Muscle layer of colon (tissue), 2 donors: ENCODE data around the gene ADCY7.

ENCODE experiments used
- H3K27ac ChIP-seq: one replicate; pipeline ENCODE4 v1.7.0; 2013; ENCODE audit warnings: low read depth, mild to moderate bottlenecking, low read length, moderate library complexity
- H3K27me3 ChIP-seq, 2 donors: one replicate each; pipeline ENCODE4 v1.7.0; 2013; ENCODE audit warnings: low read length in 2 of 2, mild to moderate bottlenecking in 2 of 2; ENCODE audit not compliant: insufficient read depth in 2 of 2, control insufficient read depth in 1 of 2
- H3K36me3 ChIP-seq: one replicate; pipeline ENCODE4 v1.7.0; 2013; ENCODE audit warnings: mild to moderate bottlenecking, low read length; ENCODE audit not compliant: insufficient read depth
- H3K4me1 ChIP-seq: one replicate; pipeline ENCODE4 v1.7.0; 2013; ENCODE audit warnings: mild to moderate bottlenecking, low read length; ENCODE audit not compliant: insufficient read depth
- H3K4me3 ChIP-seq, 2 donors: one replicate each; pipeline ENCODE4 v1.7.0; 2013; ENCODE audit warnings: low read length in 2 of 2, low read depth in 1 of 2, mild to moderate bottlenecking in 1 of 2, moderate library complexity in 1 of 2
- H3K9ac ChIP-seq: one replicate; pipeline ENCODE4 v1.7.0; 2013; ENCODE audit warnings: low read length
- H3K9me3 ChIP-seq: one replicate; pipeline ENCODE4 v1.7.0; 2013; ENCODE audit warnings: mild to moderate bottlenecking, low read length
- donor health status: abdominal sarcoma.
- donor health status: Adenocarcinoma of cecum.

Gene ADCY7

DNA sequence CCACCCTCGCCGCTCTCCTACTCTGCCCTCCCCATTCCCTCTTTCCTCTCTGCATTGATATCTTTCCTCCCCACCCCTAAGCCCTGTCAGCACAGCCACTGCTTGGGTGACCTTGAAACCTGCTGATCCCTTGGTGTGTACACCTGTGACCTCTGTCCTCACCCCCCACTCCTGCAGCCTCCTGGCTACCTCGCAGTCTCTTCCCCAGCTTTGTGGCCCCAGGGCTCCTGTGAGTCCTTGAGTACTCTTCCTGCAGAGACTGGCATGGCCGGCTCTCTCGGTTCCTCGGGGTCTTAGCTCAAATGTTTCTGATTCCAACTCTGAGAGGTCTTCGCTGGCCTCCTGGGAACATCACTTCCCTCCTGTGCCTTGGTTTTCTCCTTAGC is 31.7 kb downstream of the ADCY7 start:
- H3K9ac ChIP-seq: no peak overlapping the region
- no peak overlapping the region for H3K27ac ChIP-seq
- no peak overlapping the region for H3K4me3 ChIP-seq
- H3K36me3 ChIP-seq: peaks cover 4% of the 10 kb centered on the region
- no peaks in the 10 kb centered on the region for H3K27me3 ChIP-seq
- no peaks in the 10 kb centered on the region for H3K4me1 ChIP-seq
- no peaks in the 10 kb centered on the region for H3K9me3 ChIP-seq

DNA sequence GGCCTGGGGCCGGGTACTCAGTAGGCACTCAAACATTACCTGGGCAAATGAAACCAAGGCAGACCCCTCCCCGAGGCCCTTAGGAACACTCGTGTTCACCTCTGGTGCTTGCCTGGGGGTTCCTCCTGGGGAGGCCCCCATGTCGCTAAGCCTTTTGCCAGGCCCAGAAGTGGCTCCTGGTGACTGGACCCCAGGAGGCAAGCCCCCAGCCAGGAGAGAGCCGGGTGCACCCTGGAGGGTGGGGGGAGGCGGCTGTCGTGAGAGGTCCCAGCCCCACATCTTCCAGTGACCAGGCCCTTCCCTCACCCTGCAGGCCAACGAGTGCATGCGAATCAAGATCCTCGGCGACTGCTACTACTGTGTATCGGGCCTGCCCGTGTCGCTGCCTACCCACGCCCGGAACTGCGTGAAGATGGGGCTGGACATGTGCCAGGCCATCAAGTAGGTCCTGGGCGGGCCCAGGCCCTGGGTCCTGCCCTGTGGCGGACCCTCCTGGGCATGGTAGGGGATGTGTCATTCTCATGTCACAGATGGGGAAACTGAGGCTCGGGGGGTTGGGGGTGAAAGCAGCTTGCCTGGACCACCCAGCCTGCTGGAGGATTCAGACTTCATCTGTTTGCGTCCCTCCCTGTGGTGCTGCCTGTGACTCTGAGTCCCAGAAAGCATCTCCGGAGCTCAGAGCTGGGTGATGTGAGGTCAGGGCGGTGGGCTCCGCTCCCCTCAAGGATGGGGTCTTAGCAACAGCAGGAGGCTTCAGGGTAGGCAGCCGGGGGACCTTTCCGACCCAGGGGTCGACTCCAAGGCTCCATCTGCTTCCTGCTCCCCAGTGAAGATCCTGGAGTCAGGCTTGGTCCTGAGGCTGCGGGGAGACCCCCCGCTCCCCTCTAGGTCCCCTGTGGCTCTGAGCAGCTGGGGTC is 32.5 kb downstream of the ADCY7 start:
- Histone ChIP-seq H3K4me1 (no peaks in the 10 kb centered on the region), H3K36me3 (peaks cover 4% of the 10 kb centered on the region), H3K9me3 (no peaks in the 10 kb centered on the region), H3K9ac (no peak overlapping the region), H3K4me3 (no peak overlapping the region), H3K27me3 (no peaks in the 10 kb centered on the region), H3K27ac (no peak overlapping the region)

DNA sequence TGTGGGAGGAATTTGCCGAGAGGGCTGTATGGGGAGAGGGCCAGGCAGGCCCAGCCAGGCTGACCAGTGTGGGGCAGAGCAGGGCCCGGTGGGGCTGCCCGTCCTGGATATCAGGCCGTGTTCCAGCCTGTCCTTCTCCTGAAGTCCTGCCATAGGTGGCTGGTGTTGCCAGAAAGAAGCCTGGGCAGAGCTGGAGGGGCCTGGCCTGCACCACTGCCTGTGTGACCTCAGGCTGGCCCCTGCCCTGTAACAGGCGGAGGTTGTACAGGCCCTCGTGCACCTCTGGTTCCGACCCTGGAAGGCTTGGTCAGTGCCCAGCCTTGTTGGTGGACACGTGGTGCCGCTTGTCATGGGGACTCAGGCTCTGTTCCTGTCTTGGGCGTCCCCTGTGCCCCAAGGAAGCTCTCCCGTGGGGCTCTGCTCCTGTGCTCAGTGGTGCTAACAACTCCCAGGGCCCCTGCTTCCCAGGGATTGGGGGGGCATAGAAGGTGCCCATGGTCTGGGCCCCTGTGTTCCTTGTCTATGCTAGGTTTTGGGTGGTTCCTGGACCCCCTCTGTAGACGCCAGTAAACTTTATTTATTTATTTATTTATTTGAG is 33.3 kb downstream of the ADCY7 start:
- no peaks in the 10 kb centered on the region for H3K27me3 ChIP-seq
- peaks cover 4% of the 10 kb centered on the region for H3K36me3 ChIP-seq
- no peak overlapping the region for H3K4me3 ChIP-seq
- H3K9me3 ChIP-seq: no peaks in the 10 kb centered on the region
- no peaks in the 10 kb centered on the region for H3K4me1 ChIP-seq
- no peak overlapping the region for H3K27ac ChIP-seq
- H3K9ac ChIP-seq: no peak overlapping the region

DNA sequence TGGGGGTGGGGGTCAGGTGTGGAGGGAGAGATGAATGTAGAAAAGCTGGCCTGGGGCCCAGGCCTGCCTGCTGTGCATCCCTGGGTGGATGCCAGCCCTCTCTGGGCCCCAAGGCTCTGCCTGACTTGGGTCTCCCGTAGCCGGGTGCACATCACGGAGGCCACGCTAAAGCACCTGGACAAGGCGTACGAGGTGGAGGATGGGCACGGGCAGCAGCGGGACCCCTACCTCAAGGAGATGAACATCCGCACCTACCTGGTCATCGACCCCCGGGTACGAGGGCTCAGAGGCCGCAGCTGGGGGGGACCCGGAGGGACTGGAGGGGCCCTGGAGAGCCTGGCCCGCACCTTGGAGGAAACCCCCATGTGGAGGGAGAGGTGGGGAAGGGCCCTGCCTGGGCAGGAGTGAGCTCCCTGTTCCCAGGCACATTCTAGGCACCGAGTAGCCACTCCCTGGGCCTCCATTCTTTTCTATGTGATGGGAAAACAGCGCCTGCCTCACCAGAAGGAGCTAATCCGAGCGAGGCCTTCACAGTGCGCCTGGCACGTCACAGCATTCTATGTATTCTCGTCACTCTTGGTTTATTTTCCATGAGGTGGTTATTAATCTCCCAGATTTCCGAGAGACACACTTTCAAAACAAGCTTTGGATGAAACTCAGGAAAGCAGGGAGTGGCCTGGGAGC is 34.7 kb downstream of the ADCY7 start:
- no peak overlapping the region for H3K27ac ChIP-seq
- no peaks in the 10 kb centered on the region for H3K36me3 ChIP-seq
- H3K27me3 ChIP-seq: no peaks in the 10 kb centered on the region
- H3K9me3 ChIP-seq: no peaks in the 10 kb centered on the region
- no peaks in the 10 kb centered on the region for H3K4me1 ChIP-seq
- H3K4me3 ChIP-seq: no peak overlapping the region
- H3K9ac ChIP-seq: no peak overlapping the region

DNA sequence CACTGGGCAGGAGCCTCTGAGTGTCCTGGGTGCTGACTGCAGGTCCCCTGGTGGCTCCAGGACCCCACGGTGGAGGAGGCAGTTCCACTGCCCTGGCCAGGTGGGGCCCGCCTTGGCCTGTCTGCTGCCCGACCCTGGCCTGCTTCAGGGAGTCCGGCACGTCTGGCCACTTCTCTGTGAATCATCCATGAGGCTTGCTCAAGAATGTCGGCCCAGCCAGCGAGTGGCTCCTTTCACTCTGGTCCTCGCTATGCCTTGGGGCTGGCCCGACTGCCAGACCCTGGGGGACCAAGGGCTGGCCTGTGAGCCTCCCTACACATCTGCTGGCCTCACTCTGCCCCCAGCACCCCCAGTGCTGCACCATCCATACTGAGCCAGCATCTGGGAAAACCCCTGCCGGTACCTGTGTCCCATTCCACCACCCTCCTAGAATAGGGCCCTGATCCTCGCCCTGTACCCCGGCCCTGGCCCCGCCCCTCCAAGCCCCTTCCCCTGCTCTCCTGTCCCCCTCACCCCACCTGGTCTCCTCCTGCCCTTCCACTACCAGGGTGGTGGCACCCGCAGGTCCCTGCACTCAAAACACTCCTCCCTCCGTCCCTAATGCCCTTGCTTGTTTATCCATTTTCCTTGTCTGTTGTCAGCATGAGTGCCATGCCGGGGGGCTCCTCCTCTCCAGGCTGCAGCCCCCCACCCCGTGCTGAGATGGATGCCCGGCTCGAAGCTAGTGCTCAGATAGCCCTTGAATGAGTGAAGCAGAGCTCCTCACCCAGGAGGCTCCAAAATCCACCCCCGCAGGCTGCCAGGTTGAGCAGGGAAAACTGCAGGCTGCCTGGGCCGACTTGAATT is 35.5 kb downstream of the ADCY7 start:
- no peak overlapping the region for H3K27ac ChIP-seq
- H3K4me1 ChIP-seq: no peaks in the 10 kb centered on the region
- H3K27me3 ChIP-seq: no peaks in the 10 kb centered on the region
- H3K36me3 ChIP-seq: no peaks in the 10 kb centered on the region
- no peak overlapping the region for H3K4me3 ChIP-seq
- H3K9ac ChIP-seq: no peak overlapping the region
- no peaks in the 10 kb centered on the region for H3K9me3 ChIP-seq

DNA sequence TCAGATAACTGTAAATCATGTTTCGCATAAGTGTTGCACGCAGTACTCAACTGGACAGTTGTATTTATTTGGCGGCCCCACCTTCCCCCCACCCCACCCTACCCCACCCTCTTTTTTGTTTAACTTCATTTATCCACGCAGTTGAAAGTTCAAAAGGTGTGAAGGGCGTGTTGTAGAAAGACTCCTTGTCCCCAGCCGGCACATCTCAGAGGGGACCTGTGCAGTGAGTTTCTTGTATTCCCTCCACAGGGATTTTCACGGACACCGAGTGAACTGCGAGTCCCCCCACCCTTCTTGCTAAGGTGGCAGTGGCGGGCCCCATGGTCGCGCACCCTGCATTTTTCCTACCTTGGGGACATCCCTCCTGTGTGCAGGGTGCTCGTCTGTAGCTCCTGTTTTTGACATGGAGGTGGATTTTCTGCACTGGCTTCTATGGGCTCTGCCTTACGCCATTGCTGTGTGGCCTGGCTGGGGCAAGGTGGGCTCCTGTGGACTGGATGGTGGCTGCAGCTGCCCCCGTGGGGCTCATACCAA is 36.2 kb downstream of the ADCY7 start:
- Histone ChIP-seq H3K9ac (no peak overlapping the region), H3K36me3 (no peaks in the 10 kb centered on the region), H3K27me3 (no peaks in the 10 kb centered on the region), H3K9me3 (no peaks in the 10 kb centered on the region), H3K27ac (no peak overlapping the region), H3K4me3 (no peak overlapping the region), H3K4me1 (no peaks in the 10 kb centered on the region)

DNA sequence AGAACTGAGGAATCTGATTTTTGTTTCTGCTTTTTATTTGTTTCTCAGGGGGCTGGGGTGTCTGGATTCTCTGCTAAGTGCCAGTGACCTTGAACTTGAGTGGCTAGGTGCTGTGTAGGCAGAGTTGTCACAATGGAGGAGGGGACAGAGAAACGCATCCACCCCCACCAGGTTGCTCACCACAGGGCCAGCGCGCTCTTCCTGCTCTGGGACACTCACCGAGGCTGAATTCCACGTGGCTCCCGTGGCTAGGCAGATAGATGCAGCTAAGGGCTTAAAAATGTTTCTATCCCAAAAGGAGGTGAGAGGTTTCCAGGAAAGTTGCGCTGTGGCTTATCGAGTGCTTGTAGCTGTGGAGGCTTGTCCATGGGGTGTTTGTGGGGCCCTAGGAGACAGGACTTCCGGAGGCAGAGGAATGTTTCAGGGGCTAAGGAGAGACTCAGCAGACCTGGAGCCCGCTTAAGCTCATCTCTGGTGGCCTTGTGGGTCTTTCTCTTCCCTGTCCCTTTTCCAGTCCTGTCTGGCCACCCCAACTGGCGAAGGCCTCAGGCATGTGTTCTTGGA is 36.8 kb downstream of the ADCY7 start:
- Histone ChIP-seq H3K27ac (no peak overlapping the region), H3K27me3 (no peaks in the 10 kb centered on the region), H3K9ac (no peak overlapping the region), H3K36me3 (no peaks in the 10 kb centered on the region), H3K9me3 (no peaks in the 10 kb centered on the region), H3K4me3 (no peak overlapping the region), H3K4me1 (no peaks in the 10 kb centered on the region)

DNA sequence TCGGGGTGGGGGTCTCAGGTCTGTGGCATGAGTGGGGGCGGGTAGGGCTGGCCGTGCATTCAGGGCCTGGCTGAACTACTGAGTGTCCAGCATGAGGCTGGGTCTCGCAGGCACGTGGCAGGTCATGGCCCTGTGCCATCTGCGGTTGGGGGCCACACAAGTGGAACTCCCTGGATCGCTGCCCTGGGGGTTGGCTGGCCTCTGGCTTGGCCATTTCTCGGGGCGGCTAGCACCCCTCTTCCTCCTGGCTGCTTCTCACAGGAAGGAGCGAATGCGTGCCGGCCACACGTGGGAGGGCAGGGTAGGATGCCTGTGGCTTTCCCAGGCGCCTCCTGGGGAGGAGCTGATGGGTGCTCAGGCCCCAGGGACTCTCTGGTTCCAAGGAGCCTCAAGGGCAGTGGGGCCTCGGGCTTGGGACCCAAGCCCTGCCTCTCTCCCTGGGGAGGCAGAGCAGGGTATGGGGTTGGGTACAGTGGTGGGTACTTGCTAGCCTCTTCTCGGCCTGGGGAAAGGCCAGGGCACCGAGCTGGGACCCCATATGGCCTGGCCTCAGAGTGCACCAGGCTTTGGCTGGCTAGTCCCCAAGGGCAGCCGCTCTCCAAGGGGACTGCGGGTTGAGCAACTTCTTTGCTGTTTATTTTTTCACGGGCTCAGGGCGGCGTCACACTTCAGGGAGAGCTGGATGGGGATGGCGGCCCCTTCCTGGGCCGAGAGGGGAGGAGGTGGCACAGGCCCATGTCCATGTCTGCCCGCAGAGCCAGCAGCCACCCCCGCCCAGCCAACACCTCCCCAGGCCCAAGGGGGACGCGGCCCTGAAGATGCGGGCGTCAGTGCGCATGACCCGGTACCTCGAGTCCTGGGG is 37.5 kb downstream of the ADCY7 start:
- Histone ChIP-seq H3K9ac (no peak overlapping the region), H3K36me3 (no peaks in the 10 kb centered on the region), H3K27me3 (no peaks in the 10 kb centered on the region), H3K9me3 (no peaks in the 10 kb centered on the region), H3K4me3 (no peak overlapping the region), H3K4me1 (no peaks in the 10 kb centered on the region), H3K27ac (no peak overlapping the region)

DNA sequence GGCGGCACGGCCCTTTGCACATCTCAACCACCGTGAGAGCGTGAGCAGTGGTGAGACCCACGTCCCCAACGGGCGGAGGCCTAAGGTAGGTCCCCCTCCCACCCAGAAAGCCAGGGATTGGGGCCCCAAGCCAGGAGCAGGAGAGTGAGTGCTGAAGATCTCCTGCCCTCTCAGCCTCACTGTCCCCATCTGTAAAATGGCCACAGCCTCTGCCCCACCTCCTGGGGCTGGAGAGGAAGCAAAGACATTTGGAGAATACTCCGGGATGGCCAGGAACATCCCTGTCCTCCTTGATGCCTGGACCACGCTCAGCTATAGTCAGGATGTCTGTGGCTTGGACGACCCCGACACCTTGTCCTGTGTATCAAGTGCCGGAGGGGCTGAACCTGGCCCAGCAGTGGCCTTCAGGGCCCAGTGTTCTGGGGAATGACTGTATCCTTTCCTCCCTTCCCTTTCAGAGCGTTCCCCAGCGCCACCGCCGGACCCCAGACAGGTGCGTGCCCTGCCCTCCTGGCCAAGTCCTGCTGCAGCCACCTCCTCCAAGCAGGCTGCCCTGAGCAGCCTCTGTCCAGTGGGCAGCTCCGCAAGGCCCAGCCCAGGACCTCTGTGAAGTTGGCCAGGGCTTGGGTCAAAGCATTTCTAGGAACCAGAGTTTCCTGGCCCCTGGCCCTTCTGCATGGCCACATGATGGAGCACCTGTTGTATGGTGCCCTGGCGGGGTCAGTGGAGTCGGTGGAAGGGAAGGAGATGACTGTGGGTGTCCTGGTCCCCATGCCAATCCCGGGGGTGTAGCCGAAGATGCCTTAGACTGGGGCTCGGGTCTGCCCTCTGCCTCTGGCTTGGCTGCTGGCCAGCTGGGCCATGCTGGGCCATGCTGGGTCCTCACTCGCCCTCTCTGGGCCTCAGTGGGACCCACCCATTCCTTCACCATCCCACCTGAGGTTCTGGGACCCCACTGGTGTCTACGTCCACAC is 38.4 kb downstream of the ADCY7 start:
- Histone ChIP-seq H3K9ac (no peak overlapping the region), H3K27me3 (no peaks in the 10 kb centered on the region), H3K9me3 (no peaks in the 10 kb centered on the region), H3K4me1 (no peaks in the 10 kb centered on the region), H3K4me3 (no peak overlapping the region), H3K27ac (no peak overlapping the region), H3K36me3 (no peaks in the 10 kb centered on the region)
